ENCODE data around the gene MOCS2. TPM values are rescaled to one million over a fixed set of nuclear protein-coding genes. Genes with fewer than 3 reads are reported as not detected.
"Not testable (repeated sequence)": the region's sequence is repeated elsewhere in the genome, so short reads cannot be mapped to it uniquely, and the experiment has no call there.

MOCS2 gene
- total and polyA plus RNA-seq, 4 donors, result 25.3 to 71.0 (median 26.8) TPM

- peaks cover 0 to 6% (median 3%) of the 10 kb centered on the region in 5 donors for H3K4me1 ChIP-seq (ENCODE audit: control insufficient read depth in 5 of 5, insufficient read depth in 5 of 5, low read length in 5 of 5)
- ATAC-seq (ENCODE audit: insufficient read depth, low FRiP score), result no peak
- no peak overlapping the region for H3K4me3 ChIP-seq
- no peak overlapping the region for H3K9ac ChIP-seq (ENCODE audit: insufficient read depth in 1 of 2, low read length in 2 of 2)
- H3K27me3 ChIP-seq (ENCODE audit: control insufficient read depth in 3 of 3, insufficient read depth in 3 of 3, low read length in 2 of 3), result no peaks in the 10 kb centered on the region
- peaks cover 0 to 3% (median 0%) of the 10 kb centered on the region in 4 donors for H3K36me3 ChIP-seq (ENCODE audit: control insufficient read depth in 4 of 4, insufficient read depth in 4 of 4, low read length in 4 of 4)
- no peak for TF ChIP-seq CTCF (IDR thresholded peaks at IDR 0.05; ENCODE audit: control extremely low read depth, extremely low read depth)
- no peaks in the 10 kb centered on the region for H3K9me3 ChIP-seq (ENCODE audit: control insufficient read depth in 4 of 4, insufficient read depth in 3 of 4, low read length in 3 of 4)
- no peak overlapping the region for H3K27ac ChIP-seq (ENCODE audit: low read depth in 1 of 2, low read length in 1 of 2)
- DNase-seq, result peak in 1 of 3 donors; percentile 15
Observed at GRCh38 chr5:53114988-53115387, 5.4 kb upstream of the MOCS2 start.

GRCh38 chr5:53113947-53114346, 4.4 kb upstream of the MOCS2 start:
- ATAC-seq (ENCODE audit: insufficient read depth, low FRiP score), result no peak
- DNase-seq, result no peak
- TF ChIP-seq CTCF (IDR thresholded peaks at IDR 0.05; ENCODE audit: control extremely low read depth, extremely low read depth), result no peak
- H3K36me3 ChIP-seq (ENCODE audit: control insufficient read depth in 4 of 4, insufficient read depth in 4 of 4, low read length in 4 of 4), result peaks cover 0 to 3% (median 0%) of the 10 kb centered on the region in 4 donors
- 89 to 95% methylated on average over 9 of the region's 9 CpGs for WGBS, 2 donors
- H3K27me3 ChIP-seq (ENCODE audit: control insufficient read depth in 3 of 3, insufficient read depth in 3 of 3, low read length in 2 of 3), result no peaks in the 10 kb centered on the region
- peaks cover 0 to 6% (median 3%) of the 10 kb centered on the region in 5 donors for H3K4me1 ChIP-seq (ENCODE audit: control insufficient read depth in 5 of 5, insufficient read depth in 5 of 5, low read length in 5 of 5)
- no peak overlapping the region for H3K4me3 ChIP-seq
- H3K9ac ChIP-seq (ENCODE audit: insufficient read depth in 1 of 2, low read length in 2 of 2), result no peak overlapping the region
- H3K9me3 ChIP-seq (ENCODE audit: control insufficient read depth in 4 of 4, insufficient read depth in 3 of 4, low read length in 3 of 4), result no peaks in the 10 kb centered on the region
- H3K27ac ChIP-seq (ENCODE audit: low read depth in 1 of 2, low read length in 1 of 2), result no peak overlapping the region

- H3K36me3 ChIP-seq (ENCODE audit: control insufficient read depth in 4 of 4, insufficient read depth in 4 of 4, low read length in 4 of 4), result peaks cover 0 to 3% (median 0%) of the 10 kb centered on the region in 4 donors
- 86 to 95% methylated on average over 3 of the region's 3 CpGs for WGBS, 2 donors
- ATAC-seq (ENCODE audit: insufficient read depth, low FRiP score) (no peak), DNase-seq (no peak)
- H3K27me3 ChIP-seq (ENCODE audit: control insufficient read depth in 3 of 3, insufficient read depth in 3 of 3, low read length in 2 of 3), result no peaks in the 10 kb centered on the region
- no peak overlapping the region for H3K27ac ChIP-seq (ENCODE audit: low read depth in 1 of 2, low read length in 1 of 2)
- no peak overlapping the region for H3K9ac ChIP-seq (ENCODE audit: insufficient read depth in 1 of 2, low read length in 2 of 2)
- no peak overlapping the region for H3K4me3 ChIP-seq
- no peak for TF ChIP-seq CTCF (IDR thresholded peaks at IDR 0.05; ENCODE audit: control extremely low read depth, extremely low read depth)
- peaks cover 0 to 10% (median 3%) of the 10 kb centered on the region in 5 donors for H3K4me1 ChIP-seq (ENCODE audit: control insufficient read depth in 5 of 5, insufficient read depth in 5 of 5, low read length in 5 of 5)
- no peaks in the 10 kb centered on the region for H3K9me3 ChIP-seq (ENCODE audit: control insufficient read depth in 4 of 4, insufficient read depth in 3 of 4, low read length in 3 of 4)
Observed at GRCh38 chr5:53112909-53113308, 3.4 kb upstream of the MOCS2 start.

- H3K27me3 ChIP-seq (ENCODE audit: control insufficient read depth in 3 of 3, insufficient read depth in 3 of 3, low read length in 2 of 3); H3K4me3 ChIP-seq; H3K36me3 ChIP-seq (ENCODE audit: control insufficient read depth in 4 of 4, insufficient read depth in 4 of 4, low read length in 4 of 4); DNase-seq; H3K9me3 ChIP-seq (ENCODE audit: control insufficient read depth in 4 of 4, insufficient read depth in 3 of 4, low read length in 3 of 4); ATAC-seq (ENCODE audit: insufficient read depth, low FRiP score); H3K27ac ChIP-seq (ENCODE audit: low read depth in 1 of 2, low read length in 1 of 2); H3K9ac ChIP-seq (ENCODE audit: insufficient read depth in 1 of 2, low read length in 2 of 2): not testable (repeated sequence)
- H3K4me1 ChIP-seq (ENCODE audit: control insufficient read depth in 5 of 5, insufficient read depth in 5 of 5, low read length in 5 of 5), result peaks cover 0 to 10% (median 6%) of the 10 kb centered on the region in 5 donors
- 94 to 96% methylated on average over 6 of the region's 6 CpGs for WGBS, 2 donors
Observed at GRCh38 chr5:53112307-53112706, 2.8 kb upstream of the MOCS2 start.

Measured in lung (tissue), 12 donors.